Measurements from ENCODE around the gene ZIC4.

ZIC4 gene

DNA sequence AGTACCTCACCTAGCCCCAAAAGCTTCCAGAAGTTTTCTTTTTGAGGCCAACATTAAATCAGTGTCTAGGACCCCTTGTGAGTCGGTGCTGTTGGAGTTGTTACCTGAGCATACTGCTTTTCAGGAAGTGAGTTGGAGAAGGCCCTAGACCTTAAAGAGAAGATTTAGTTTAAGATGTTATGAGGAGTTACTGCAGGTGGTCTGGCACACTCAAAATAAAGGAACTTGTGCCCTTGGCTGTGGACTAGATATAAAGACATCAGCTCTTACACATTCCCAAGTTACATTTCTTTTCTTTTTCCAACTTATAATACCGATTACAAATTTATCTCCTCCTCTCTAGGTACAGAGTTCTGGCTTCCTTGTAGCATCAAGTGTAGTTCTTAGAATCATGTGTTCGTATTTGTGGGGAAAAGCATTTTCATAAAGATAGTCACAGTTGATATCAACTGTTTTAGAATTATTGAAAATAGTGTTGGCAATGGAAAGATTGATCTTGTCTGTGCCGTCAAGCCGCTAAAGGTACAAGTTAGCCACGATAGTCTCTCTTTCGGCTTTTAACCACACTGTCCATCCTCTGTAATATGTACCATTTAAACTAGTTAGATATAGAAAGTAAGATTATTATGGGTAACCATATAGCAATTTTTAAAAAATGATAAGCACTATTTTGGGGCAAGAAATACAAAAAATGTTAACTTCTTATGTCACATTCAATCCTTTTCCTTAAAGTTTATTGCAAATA is 11.4 kb upstream of the ZIC4 start:
- DNase-seq (ENCODE audit: low read depth) = no peak

DNA sequence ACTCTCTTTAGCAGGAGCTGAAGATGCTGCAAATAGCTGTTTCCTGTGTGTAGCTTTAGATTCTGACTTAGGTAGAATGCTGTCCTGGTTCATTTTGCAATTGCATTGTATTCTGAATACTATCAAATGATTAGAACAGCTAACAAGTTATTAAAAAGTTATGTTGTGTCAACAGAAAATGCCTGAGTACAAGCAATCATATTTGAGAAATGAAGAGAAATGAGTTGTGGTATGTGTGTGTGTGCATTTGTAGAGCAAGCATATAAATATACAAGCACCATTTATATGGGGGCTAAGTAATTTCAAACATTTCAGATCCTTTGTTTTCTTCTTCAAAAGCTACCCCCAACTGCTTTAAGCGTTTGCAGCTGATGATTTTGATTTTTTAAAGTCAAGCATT is 10.6 kb upstream of the ZIC4 start:
- no peak for DNase-seq (ENCODE audit: low read depth)

DNA sequence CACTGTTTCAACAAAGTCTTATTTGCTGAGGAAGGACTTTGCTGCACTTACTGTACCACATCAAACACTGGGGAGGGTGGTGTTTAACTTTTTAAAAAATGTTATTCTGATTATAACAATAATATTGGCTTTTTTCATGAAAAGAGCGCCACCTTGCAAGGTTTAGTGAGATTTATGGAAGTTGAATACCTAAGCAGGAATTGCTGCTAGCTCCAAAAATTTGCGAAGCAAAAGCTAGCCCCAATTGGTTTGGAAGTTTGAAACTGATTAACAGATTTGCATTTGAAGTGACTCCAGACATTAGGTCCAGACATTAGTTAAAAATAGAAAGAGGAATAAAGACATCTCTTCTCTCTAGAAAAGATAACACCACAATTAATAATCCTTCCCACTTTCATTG is 9.5 kb upstream of the ZIC4 start:
- no peak for DNase-seq (ENCODE audit: low read depth)

DNA sequence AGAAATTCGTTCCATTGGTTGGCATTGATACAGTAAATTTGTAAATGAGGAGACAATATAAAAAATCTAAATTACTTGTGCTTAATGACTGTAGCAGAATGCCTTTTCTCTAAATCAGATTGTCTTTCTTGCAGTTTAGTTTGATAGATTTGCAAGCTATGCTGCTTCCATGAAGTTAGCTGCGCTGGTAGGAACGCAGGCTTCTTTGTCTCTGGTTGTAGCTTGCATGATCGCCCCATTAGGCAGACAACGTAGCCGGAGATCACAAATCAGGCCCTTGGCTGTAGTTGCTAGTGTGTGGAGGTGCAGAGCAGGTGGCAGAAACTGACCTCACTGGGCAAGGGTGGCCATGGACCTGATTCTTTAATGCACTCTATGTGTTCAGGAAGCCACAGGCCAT is 8.9 kb upstream of the ZIC4 start:
- no peak for DNase-seq (ENCODE audit: low read depth)

DNA sequence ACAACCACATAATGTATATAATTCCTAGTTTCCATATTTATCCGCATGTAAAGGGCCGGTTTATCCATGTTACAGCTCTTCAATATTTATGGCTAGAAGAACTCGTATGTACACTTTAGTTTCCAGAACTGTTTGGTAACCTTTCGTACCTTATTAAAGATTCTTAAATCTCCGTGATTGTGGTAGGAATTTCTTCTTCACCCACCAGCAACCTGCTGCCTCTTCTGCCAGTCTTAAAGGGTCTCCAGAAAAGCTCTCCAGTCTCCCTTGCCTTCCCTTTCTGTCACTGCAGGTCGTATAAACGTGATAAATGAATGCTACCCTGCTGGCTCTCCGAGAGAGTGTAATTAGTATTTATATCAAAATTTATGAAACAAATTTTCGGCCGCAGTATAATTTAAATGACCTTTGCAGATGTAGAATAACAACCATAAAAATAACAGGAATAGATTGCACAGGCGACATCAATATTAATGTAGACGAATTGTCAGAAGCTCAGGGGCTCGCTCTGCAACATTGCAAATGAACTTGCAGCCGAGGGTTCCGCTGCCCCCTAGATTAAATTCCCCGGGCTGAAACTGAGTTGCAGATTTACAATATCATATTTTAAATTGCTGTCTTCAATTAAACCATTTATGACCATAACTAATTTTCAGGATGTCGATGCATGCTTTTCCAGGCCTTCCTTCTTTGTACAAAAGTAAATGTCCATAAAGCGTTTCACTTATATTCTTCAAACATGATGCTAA is 8.2 kb upstream of the ZIC4 start:
- no peak for DNase-seq (ENCODE audit: low read depth)

DNA sequence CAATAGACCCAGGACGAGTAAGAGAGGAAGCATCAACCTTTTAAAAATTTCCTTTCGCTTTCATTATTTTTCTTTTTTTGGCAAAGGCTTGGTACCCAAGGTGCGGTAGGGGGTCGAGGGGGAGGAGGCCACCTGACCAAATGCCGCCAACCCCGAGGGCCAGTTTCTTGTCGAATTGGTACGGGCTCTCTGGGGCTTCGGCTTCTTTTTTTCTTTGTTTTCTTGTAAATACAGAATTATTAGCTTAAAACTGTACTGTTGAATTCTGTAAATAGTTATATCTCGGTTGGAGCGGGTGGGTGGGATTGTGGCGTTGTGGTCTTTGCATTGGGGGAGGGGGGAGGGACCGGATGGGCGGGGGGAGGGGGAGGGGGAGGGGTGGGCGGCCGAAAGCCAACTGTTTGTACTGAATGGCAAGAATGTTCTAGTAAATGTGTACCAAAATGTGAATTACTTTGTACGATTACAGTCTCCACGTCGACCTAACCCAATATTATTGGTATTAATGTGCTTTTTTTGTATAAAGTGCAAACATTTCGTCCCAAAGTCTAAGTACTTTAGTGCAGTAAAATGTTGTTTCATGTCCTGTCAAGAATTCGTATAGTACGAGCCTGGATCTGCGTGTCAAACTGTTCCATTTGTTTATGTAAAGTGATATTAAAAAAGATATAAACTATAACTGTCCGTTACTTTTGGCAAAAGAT is 7.5 kb upstream of the ZIC4 start:
- no peak for DNase-seq (ENCODE audit: low read depth)

DNA sequence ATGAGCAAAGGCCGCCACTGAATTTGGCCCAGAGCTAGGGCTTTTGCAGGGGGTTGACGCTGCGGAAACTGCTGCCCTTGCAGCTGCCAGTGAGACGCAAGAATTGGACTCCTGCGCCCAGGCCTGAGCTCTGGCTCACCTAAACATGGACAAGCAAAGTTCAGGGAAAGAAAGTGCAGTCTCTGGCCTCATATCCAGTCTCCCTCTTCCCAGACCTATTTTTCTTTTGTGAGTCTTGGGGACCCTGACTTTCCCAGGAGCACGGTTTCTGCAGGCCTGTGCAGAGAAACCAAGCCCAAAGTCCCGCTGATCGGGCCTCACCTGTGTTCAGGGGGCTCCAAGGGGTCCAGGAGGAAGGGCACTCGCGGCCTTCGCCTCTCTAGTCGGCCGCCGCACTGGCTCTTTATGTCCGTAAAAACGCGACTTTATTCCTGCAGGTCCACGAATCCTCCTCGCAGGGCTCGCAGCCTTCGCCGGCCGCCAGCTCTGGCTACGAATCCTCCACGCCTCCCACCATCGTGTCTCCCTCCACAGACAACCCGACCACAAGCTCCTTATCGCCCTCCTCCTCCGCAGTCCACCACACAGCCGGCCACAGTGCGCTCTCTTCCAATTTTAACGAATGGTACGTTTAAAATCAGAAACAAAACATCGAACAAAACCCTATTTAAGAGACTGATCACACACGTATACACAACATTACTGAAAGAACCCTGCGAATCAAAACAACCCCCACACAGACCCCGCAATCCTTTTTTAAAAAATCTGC is 6.8 kb upstream of the ZIC4 start:
- no peak for DNase-seq (ENCODE audit: low read depth)

DNA sequence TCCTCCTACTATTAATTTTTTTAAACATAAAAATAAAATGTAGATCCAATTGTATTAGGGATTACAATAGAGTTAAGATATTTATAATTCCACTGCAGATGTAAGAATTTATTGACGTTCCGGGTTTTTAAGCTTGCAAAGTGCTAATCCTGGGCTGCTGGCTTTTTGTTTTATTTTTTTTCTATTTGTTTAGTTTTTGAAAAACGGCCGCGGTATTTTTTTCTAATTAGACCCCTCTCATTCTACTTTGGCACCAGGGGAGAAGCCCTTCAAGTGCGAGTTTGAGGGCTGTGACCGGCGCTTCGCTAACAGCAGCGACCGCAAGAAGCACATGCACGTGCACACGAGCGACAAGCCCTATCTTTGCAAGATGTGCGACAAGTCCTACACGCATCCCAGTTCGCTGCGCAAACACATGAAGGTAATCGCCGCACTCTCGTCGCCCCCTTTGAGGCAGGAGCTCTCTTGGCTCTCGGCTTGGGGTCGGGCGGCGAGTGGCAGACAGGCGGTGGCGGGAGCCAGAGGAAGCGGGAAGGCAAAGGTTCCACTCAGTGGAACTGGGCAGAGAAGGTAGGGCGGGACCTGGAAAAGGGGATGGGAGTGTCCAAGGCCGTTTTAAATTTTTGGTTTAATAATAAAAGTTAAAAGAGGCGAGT is 6.0 kb upstream of the ZIC4 start:
- DNase-seq (ENCODE audit: low read depth) = no peak

DNA sequence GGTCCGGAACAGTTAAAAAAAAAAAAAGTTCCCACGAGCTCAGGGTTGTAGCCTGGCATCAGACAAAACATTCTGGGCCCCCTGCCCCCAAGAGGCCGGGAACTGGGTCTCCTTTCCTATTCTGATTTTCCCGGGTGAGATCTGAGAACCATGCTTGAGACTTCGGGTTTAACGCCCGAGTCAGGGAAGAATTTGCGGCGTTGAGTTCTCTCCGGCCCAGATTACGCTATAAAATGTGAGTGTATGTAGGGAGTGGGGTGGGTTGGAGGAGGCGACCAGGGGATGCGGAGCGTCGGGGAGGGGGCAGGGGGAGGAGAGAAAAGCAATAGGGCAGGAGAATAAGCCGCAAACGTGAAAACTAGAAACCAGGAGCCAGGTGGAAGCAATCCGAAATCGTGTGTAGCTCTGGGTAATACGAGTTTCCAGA is 5.5 kb upstream of the ZIC4 start:
- DNase-seq (ENCODE audit: low read depth) = no peak

DNA sequence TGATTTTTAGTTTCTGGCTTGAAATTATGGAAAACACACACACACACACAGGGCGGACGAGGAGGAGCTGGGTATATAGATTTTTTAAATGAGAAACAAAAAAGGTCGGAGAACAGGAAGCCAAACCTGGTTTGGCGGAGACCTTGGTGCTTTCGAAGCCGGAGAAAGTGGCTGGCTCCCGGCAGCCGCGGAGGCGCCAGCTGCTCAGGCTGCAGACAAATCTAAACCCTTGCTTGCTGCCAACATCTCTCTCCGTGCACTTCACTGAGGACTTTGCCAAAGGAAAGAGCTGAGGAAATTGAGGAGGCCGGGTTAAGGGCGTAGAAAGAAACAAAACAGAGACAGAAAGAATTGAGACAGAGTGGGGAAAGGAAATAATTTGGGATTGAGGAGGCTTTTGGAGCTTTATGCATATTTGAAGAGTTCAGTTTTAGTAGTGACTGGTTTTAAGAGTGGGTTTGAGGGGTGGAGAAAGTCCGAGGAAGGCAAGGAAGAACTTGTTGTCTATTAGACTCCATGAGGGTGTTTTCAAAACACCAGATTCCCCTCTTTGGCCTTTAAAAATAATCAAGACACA is 5.0 kb upstream of the ZIC4 start:
- DNase-seq (ENCODE audit: low read depth) = no peak

DNA sequence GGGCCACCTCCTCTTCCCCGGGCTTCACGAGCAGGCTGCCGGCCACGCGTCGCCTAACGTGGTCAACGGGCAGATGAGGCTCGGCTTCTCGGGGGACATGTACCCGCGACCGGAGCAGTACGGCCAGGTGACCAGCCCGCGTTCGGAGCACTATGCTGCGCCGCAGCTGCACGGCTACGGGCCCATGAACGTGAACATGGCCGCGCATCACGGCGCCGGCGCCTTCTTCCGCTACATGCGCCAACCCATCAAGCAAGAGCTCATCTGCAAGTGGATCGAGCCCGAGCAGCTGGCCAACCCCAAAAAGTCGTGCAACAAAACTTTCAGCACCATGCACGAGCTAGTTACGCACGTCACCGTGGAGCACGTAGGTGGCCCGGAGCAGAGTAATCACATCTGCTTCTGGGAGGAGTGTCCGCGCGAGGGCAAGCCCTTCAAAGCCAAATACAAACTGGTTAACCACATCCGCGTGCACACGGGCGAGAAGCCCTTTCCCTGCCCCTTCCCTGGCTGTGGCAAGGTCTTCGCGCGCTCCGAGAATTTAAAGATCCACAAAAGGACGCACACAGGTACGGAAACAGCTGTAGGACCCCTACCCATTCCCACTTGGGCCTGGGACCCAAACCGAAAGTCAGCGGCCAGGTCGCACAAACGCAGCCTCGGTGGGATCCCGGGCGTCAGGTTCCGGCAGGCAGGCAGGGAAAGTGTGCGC is 4.3 kb upstream of the ZIC4 start:
- no peak for DNase-seq (ENCODE audit: low read depth)

DNA sequence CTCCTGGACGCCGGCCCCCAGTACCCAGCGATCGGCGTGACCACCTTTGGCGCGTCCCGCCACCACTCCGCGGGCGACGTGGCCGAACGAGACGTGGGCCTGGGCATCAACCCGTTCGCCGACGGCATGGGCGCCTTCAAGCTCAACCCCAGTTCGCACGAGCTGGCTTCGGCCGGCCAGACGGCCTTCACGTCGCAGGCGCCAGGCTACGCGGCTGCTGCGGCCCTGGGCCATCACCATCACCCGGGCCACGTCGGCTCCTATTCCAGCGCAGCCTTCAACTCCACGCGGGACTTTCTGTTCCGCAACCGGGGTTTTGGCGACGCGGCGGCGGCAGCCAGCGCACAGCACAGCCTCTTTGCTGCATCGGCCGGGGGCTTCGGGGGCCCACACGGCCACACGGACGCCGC is 3.8 kb upstream of the ZIC4 start:
- no peak for DNase-seq (ENCODE audit: low read depth)

DNA sequence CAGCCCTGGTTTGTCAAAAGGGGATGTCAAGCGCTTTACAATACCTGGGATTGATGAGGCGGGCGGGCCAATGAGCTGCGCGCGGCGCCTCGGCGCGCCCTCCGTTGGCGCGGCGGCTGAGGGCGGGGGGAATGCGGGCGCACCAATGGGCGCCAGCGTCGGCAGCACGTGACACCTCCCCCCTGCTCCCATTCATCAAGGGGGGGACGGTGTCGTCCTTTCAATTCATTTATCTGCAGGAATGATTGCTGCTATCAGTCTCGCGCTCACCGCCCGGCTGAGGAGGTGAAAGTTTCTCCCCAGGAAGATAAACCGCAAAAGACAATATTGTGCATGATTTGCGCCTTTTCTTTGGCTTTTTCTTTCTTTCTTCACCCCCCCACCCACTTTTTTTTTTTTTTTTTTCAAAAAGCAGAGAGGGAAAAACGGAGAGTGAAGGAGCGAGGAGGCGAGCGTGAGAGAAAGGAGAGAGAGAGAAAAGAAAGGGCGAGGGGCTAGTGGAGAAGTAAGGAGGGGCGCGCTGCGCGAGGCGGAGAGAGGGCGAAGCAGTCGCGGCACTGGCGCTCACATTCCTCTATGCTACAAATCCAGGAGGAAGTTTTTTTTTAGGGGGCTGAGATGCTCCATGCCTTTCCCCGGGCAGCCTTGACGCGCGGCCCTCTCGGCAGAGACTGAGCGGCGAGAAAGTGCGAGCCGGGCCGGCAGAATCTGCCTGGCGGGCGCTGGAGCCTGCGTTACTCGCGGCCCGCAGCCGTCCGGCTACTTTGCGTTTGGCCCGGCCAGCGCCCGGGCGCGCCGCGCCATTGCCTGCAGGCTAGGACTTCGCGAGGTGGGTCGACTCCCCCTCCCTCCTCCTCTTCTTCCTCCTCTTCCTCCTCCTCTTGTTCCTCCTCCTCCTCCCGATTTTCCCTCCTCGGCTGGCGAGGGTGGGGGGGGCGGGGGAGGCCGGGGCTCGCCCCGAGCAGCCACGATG is 3.1 kb upstream of the ZIC4 start, which contains the start of gene ZIC1:
ZIC1 (plus strand) TSS at position 223 of the 973 bp plus-strand sequence; CDS start at position 971, 748 bp downstream.
- no peak for DNase-seq (ENCODE audit: low read depth)

DNA sequence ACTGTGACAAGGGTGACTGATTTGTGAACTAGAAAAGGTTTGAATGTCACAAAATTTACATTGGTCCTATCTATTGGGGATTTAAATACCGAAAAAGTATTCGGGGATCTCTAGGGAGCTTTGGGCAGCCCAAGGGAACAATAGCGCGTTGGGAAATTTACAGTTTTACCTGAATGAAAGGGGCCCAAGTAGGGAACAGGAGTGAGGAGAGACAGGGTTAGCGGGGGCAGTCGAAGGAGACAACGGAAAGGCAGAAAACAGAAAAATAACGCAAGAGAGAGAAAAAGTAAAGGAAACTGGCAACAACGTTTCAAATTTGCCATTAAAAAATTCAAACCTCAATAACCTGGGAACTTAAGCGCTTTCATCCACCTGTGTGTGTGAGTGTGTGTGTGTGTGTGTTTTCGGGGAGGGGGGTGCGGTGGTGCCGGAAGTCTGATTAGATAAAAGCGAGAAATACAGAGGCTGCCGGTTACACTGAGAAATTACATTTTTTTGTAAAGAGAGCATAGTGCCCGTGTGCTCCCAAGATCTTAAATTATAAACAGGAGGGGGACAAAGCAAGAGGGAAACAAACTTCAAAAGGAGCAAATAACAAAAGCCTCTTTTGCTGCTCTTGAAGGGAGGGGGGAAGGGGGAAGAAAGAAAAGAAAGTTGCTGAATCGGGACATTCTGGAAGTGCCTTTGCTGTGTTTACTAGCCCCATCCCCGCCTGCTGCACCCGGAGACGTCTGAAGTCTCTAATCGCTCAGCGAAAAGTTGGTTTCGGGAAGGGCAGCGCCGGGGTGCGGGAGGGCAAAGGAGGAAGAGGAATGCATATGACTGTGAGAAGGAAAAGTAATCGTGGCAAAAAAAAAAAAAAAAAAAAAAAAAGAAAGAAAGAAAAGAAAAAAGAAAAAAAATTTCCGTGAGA is 2.1 kb upstream of the ZIC4 start:
- no peak for DNase-seq (ENCODE audit: low read depth)

DNA sequence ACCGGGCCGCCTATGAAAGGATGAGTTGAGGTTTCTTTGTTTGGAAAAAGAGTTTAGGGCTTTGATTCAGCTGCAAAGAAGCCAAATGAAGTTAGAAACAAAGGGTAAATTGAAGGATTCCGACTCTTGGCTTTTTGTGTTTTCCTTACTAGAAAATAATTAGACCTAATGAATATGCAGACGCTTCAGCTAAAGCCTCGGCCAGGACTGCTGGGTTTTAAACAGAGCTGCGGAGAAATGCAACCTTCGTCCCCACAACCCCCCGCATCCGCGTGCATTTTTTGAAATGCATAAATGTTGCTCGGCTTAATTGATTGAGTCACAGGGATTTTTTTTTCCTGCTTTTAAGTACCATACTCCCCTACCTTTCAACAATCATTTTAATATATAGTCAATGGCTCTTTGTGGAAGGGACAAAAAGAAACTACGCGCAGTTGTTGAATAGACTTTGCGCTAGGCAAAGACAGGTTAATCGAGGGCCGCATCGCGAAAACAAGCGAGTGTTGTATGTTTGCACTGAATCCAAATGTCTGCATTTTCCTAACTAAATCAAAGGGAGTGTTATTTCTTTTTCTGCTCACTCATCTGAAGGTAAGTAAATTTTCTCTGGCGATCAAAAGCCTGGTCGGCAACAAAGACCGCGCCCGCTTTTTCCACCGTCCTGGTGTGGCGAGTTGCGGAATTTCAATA is 1.3 kb upstream of the ZIC4 start:
- DNase-seq (ENCODE audit: low read depth) = no peak

DNA sequence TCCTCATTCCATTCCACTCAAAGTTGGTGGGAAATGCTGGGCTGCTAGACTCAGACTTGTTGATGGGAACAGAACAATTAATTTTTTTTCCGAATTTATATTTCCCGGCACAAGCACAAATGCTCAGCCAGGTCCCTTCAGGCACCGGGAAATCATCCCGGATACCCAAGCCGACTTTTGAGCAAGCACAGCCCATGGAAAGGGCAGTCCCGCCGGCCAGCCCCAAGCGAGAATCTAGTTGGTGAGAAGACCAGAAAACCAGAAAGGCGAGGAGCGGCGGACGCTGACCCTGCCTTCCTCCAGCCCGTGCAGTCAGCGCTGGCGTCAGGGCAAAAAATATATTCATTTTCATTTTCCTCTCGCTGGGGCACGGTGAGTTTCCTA is 763 bp upstream of the ZIC4 start:
- DNase-seq (ENCODE audit: low read depth) = no peak

DNA sequence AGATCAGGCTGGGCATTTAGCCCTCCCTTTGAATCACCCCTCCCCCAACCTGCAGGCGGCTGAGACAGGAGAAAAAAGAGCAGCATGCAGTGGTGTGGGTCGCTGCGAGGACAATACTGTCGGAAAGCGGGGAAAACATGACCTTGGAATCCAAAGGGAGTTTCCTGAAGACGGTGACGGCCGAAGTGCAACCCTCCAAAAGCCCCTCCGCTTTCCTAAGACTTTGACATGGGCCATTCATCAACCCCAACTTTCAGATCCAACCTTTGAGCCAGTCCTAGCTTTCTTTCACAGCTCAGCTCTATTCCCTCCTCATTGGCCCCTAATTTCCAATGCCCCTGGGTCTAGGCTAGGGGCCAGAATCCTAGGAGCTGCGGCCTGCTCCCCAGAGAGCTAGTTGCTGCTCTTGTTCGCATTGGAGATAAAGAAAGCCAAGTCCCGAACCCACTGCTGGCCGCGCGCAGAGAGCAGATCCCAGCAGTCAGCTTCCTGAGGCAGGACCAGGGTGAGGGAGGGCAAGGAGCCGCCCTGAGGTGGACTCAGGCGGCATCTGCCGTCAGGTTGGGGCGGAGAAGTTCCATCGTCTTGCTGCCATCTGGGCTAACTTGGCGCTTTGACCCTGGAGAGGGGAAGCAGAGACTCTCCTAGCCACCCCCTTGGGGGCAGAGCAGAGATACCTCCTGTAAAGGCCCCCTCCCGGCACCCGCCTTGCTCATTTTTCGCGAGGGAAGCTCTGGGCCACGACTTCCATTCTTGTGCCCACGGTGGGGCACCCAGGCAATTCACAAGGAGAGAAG is 914 bp downstream of the ZIC4 start:
- no peak for DNase-seq (ENCODE audit: low read depth)
